GM19328 (cell line): ENCODE data around the gene ATG10.

Source experiments
- ATAC-seq: cut with Tn5 transposase; IDR thresholded peaks from one replicate; pipeline ENCODE4 v1.9.1; 2021; ENCODE audit warnings: mild to moderate bottlenecking, moderate library complexity; ENCODE audit not compliant: unreplicated experiment

The ATG10 gene

GRCh38 chr5:82163452-82164175 lies 191.8 kb downstream of the ATG10 start:
- no peak for ATAC-seq

- no peak for ATAC-seq
Measured at GRCh38 chr5:82164176-82164976, 192.6 kb downstream of the ATG10 start.

- no peak for ATAC-seq
Measured at GRCh38 chr5:82164977-82165713, 193.3 kb downstream of the ATG10 start.

GRCh38 chr5:82165740-82166530 lies 194.1 kb downstream of the ATG10 start:
- ATAC-seq: no peak

- ATAC-seq: no peak
Measured at GRCh38 chr5:82167372-82167935, 195.6 kb downstream of the ATG10 start.

GRCh38 chr5:82168294-82168693 lies 196.5 kb downstream of the ATG10 start:
- no peak for ATAC-seq

GRCh38 chr5:82169892-82170291 lies 198.1 kb downstream of the ATG10 start:
- no peak for ATAC-seq

GRCh38 chr5:82174128-82174918 lies 202.5 kb downstream of the ATG10 start:
- peak; percentile 93 for ATAC-seq

GRCh38 chr5:82174919-82175219 lies 203.0 kb downstream of the ATG10 start:
- no peak for ATAC-seq

- ATAC-seq: no peak
Measured at GRCh38 chr5:82176115-82176814, 204.4 kb downstream of the ATG10 start.

GRCh38 chr5:82178378-82178777 lies 206.6 kb downstream of the ATG10 start:
- no peak for ATAC-seq

- ATAC-seq: no peak
Measured at GRCh38 chr5:82182662-82183061, 210.8 kb downstream of the ATG10 start.

GRCh38 chr5:82183828-82184227 lies 212.0 kb downstream of the ATG10 start:
- no peak for ATAC-seq

- no peak for ATAC-seq
Measured at GRCh38 chr5:82185851-82186250, 214.0 kb downstream of the ATG10 start.

- no peak for ATAC-seq
Measured at GRCh38 chr5:82197550-82197949, 225.7 kb downstream of the ATG10 start.

GRCh38 chr5:82204567-82204966 lies 232.7 kb downstream of the ATG10 start:
- no peak for ATAC-seq

- no peak for ATAC-seq
Measured at GRCh38 chr5:82205005-82205404, 233.2 kb downstream of the ATG10 start.

- no peak for ATAC-seq
Measured at GRCh38 chr5:82208371-82208770, 236.5 kb downstream of the ATG10 start.

GRCh38 chr5:82211855-82212572 lies 240.2 kb downstream of the ATG10 start:
- no peak for ATAC-seq
